ENCODE measurements around the gene ETV3. TPM values are rescaled to one million over a fixed set of nuclear protein-coding genes. Genes with fewer than 3 reads are reported as not detected.
A peak's percentile ranks its signal among the peaks of the same experiment; 100 is the strongest.
"Not testable (repeated sequence)": the region's sequence is repeated elsewhere in the genome, so short reads cannot be mapped to it uniquely, and the experiment has no call there.

The ETV3 gene
- 89.5 TPM for total RNA-seq
- polyA plus RNA-seq, result 1 to 10 TPM; 6.2 to 9.0 (median 8.8) TPM

DNA sequence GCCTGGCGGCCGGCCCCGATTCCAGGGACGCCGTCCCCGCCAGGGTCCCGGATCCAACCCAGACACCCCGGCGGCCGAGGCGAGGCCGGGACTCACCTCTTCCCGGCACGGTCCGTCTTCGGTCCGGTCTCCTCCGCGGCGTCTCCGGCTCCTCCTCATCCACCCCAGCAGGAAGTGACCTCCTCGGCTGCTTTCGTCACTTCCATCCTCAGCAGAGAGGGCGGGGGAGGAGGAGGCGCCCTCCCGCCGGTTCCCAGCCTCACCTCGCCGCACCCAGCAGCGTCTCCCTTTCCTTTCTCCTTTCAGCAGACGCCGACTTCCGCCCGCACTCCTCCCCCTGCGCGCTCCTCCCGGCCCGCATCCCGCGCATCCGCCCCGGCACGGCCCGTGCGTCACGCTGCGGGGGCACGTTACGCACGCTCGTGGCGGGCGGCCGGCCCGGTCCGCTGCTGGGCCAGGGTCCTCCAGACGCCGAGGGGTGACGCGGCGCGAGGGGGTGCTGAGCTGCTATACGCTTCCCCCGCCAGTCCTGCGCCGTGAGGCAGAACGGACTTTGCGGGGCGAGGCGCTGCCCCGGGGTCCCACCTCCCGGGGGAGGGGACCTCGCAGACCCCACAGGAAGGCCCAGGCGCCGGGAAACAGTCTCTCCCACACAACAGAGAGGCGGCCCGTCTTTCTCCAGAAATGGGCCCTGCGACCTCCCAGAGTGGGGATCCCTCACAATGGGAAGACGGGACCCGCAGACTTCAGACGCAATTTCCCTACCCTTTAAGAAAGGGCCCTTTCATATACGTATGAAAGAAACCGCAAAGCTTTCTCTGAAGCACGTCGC lies at the start of gene ETV3:
ETV3 (minus strand) TSS at position 176 of the 832 bp plus-strand sequence. CDS start 2,043 bp downstream, outside the sequence.
- H3K9me3 ChIP-seq (ENCODE audit: control insufficient read depth in 2 of 2, low read length in 2 of 2), result no peaks in the 10 kb centered on the region
- no peaks in the 10 kb centered on the region for H3K27me3 ChIP-seq (ENCODE audit: control insufficient read depth, insufficient read depth, low read length)
- H3K4me3 Mint-ChIP-seq, result peak within 1 kb of the TSS; percentile 88 to 98 (median 96)
- H3K27ac Mint-ChIP-seq, result peak within 1 kb of the TSS; percentile 89 to 97 (median 96)
- peaks cover 23% of the 10 kb centered on the region for H3K36me3 Mint-ChIP-seq
- no peaks in the 10 kb centered on the region for H3K9me3 Mint-ChIP-seq
- H3K4me1 ChIP-seq (ENCODE audit: control insufficient read depth, insufficient read depth, low read length, poor library complexity, severe bottlenecking), result peaks cover 51% of the 10 kb centered on the region
- ATAC-seq (ENCODE audit: low read depth in 2 of 2), result peak; percentile 84 to 88
- H3K36me3 ChIP-seq (ENCODE audit: control insufficient read depth, insufficient read depth, low read length), result peaks cover 17% of the 10 kb centered on the region
- H3K27ac ChIP-seq (ENCODE audit: insufficient read depth, low read length, poor library complexity, severe bottlenecking), result peak within 1 kb of the TSS; percentile 94
- peaks cover 9% of the 10 kb centered on the region for H3K27me3 Mint-ChIP-seq
- H3K4me1 Mint-ChIP-seq, result peaks cover 30 to 61% (median 51%) of the 10 kb centered on the region in 4 donors
- peak; percentile 86 to 94 (median 87) for DNase-seq
- peak within 1 kb of the TSS; percentile 92 for H3K4me3 ChIP-seq (ENCODE audit: low read depth, low read length)

GRCh38 chr1:157186281-157186992 lies 48.2 kb upstream of the ETV3 start:
- no peak for ATAC-seq (ENCODE audit: low read depth in 2 of 2)
- Mint-ChIP-seq H3K27ac (peak overlapping the region in 1 of 3 donors; percentile 18), H3K4me3 (no peak overlapping the region), H3K4me1 (no peaks in the 10 kb centered on the region), H3K36me3 (no peaks in the 10 kb centered on the region), H3K27me3 (peaks cover 15% of the 10 kb centered on the region), H3K9me3 (peaks cover 0 to 3% (median 0%) of the 10 kb centered on the region in 7 donors)
- H3K27me3 ChIP-seq (ENCODE audit: control insufficient read depth, insufficient read depth, low read length), result peaks cover 2% of the 10 kb centered on the region
- no peaks in the 10 kb centered on the region for H3K4me1 ChIP-seq (ENCODE audit: control insufficient read depth, insufficient read depth, low read length, poor library complexity, severe bottlenecking)
- H3K4me3 ChIP-seq (ENCODE audit: low read depth, low read length), result no peak overlapping the region
- no peak for DNase-seq
- no peaks in the 10 kb centered on the region for H3K36me3 ChIP-seq (ENCODE audit: control insufficient read depth, insufficient read depth, low read length)
- H3K9me3 ChIP-seq (ENCODE audit: control insufficient read depth in 2 of 2, low read length in 2 of 2), result no peaks in the 10 kb centered on the region
- H3K27ac ChIP-seq (ENCODE audit: insufficient read depth, low read length, poor library complexity, severe bottlenecking), result no peak overlapping the region

GRCh38 chr1:157183870-157184269 lies 45.7 kb upstream of the ETV3 start:
- Histone ChIP-seq H3K27ac (ENCODE audit: insufficient read depth, low read length, poor library complexity, severe bottlenecking) (no peak overlapping the region), H3K27me3 (ENCODE audit: control insufficient read depth, insufficient read depth, low read length) (peaks cover 2% of the 10 kb centered on the region), H3K4me1 (ENCODE audit: control insufficient read depth, insufficient read depth, low read length, poor library complexity, severe bottlenecking) (no peaks in the 10 kb centered on the region), H3K9me3 (ENCODE audit: control insufficient read depth in 2 of 2, low read length in 2 of 2) (no peaks in the 10 kb centered on the region), H3K36me3 (ENCODE audit: control insufficient read depth, insufficient read depth, low read length) (no peaks in the 10 kb centered on the region), H3K4me3 (ENCODE audit: low read depth, low read length) (no peak overlapping the region)
- no peaks in the 10 kb centered on the region for H3K36me3 Mint-ChIP-seq
- peak overlapping the region in 1 of 3 donors; percentile 11 for H3K27ac Mint-ChIP-seq
- H3K9me3 Mint-ChIP-seq, result peaks cover 0 to 2% (median 0%) of the 10 kb centered on the region in 7 donors
- no peak for ATAC-seq (ENCODE audit: low read depth in 2 of 2)
- no peaks in the 10 kb centered on the region for H3K4me1 Mint-ChIP-seq
- no peak for DNase-seq
- peaks cover 32% of the 10 kb centered on the region for H3K27me3 Mint-ChIP-seq
- H3K4me3 Mint-ChIP-seq, result no peak overlapping the region

GRCh38 chr1:157182371-157182770 lies 44.2 kb upstream of the ETV3 start:
- not testable (repeated sequence) for DNase-seq; H3K36me3 ChIP-seq (ENCODE audit: control insufficient read depth, insufficient read depth, low read length); H3K4me3 ChIP-seq (ENCODE audit: low read depth, low read length); H3K36me3 Mint-ChIP-seq; H3K27ac Mint-ChIP-seq; H3K9me3 Mint-ChIP-seq; H3K4me3 Mint-ChIP-seq; H3K9me3 ChIP-seq (ENCODE audit: control insufficient read depth in 2 of 2, low read length in 2 of 2); ATAC-seq (ENCODE audit: low read depth in 2 of 2); H3K4me1 Mint-ChIP-seq; H3K4me1 ChIP-seq (ENCODE audit: control insufficient read depth, insufficient read depth, low read length, poor library complexity, severe bottlenecking); H3K27me3 ChIP-seq (ENCODE audit: control insufficient read depth, insufficient read depth, low read length); H3K27ac ChIP-seq (ENCODE audit: insufficient read depth, low read length, poor library complexity, severe bottlenecking)
- H3K27me3 Mint-ChIP-seq, result peaks cover 32% of the 10 kb centered on the region

- Mint-ChIP-seq H3K9me3 (peaks cover 0 to 2% (median 0%) of the 10 kb centered on the region in 7 donors), H3K36me3 (no peaks in the 10 kb centered on the region), H3K4me3 (no peak overlapping the region), H3K4me1 (no peaks in the 10 kb centered on the region), H3K27me3 (peaks cover 37% of the 10 kb centered on the region), H3K27ac (no peak overlapping the region)
- Histone ChIP-seq H3K27ac (ENCODE audit: insufficient read depth, low read length, poor library complexity, severe bottlenecking) (no peak overlapping the region), H3K4me3 (ENCODE audit: low read depth, low read length) (no peak overlapping the region), H3K9me3 (ENCODE audit: control insufficient read depth in 2 of 2, low read length in 2 of 2) (no peaks in the 10 kb centered on the region), H3K36me3 (ENCODE audit: control insufficient read depth, insufficient read depth, low read length) (no peaks in the 10 kb centered on the region), H3K4me1 (ENCODE audit: control insufficient read depth, insufficient read depth, low read length, poor library complexity, severe bottlenecking) (no peaks in the 10 kb centered on the region), H3K27me3 (ENCODE audit: control insufficient read depth, insufficient read depth, low read length) (peaks cover 2% of the 10 kb centered on the region)
- ATAC-seq (ENCODE audit: low read depth in 2 of 2) (no peak), DNase-seq (no peak)
These were observed 43.6 kb upstream of the ETV3 start for GRCh38 chr1:157181790-157182189.

- no peaks in the 10 kb centered on the region for H3K9me3 ChIP-seq (ENCODE audit: control insufficient read depth in 2 of 2, low read length in 2 of 2)
- no peaks in the 10 kb centered on the region for H3K4me1 ChIP-seq (ENCODE audit: control insufficient read depth, insufficient read depth, low read length, poor library complexity, severe bottlenecking)
- H3K4me3 ChIP-seq (ENCODE audit: low read depth, low read length), result no peak overlapping the region
- Mint-ChIP-seq H3K27me3 (peaks cover 38% of the 10 kb centered on the region), H3K9me3 (peaks cover 0 to 2% (median 0%) of the 10 kb centered on the region in 7 donors), H3K27ac (no peak overlapping the region), H3K36me3 (no peaks in the 10 kb centered on the region), H3K4me3 (no peak overlapping the region), H3K4me1 (no peaks in the 10 kb centered on the region)
- no peak for DNase-seq
- no peaks in the 10 kb centered on the region for H3K36me3 ChIP-seq (ENCODE audit: control insufficient read depth, insufficient read depth, low read length)
- ATAC-seq (ENCODE audit: low read depth in 2 of 2), result no peak
- peaks cover 2% of the 10 kb centered on the region for H3K27me3 ChIP-seq (ENCODE audit: control insufficient read depth, insufficient read depth, low read length)
- H3K27ac ChIP-seq (ENCODE audit: insufficient read depth, low read length, poor library complexity, severe bottlenecking), result no peak overlapping the region
These were observed 43.1 kb upstream of the ETV3 start for GRCh38 chr1:157181258-157181657.

DNA sequence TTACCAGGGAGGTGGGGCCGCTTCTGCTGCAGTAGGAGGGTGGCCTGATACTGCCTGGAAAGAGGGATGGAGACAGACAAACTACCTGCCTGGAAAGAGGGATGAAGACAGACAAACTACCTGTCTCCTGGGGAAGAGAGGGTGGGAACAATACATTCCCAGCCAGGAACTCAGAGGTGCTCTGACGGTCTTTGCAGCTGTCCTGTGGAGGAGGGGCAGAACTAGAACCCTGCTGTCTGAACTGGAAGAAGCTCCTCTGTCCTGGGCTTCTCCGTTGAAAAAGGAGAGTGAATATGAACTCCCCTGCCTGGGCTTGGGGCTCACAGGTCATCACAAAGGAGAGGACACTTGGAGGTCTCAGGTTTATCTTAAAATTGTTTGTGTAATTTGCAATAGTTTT lies 40.3 kb upstream of the ETV3 start:
- peaks cover 44% of the 10 kb centered on the region for H3K27me3 Mint-ChIP-seq
- Histone ChIP-seq H3K27ac (ENCODE audit: insufficient read depth, low read length, poor library complexity, severe bottlenecking) (no peak overlapping the region), H3K4me1 (ENCODE audit: control insufficient read depth, insufficient read depth, low read length, poor library complexity, severe bottlenecking) (no peaks in the 10 kb centered on the region), H3K27me3 (ENCODE audit: control insufficient read depth, insufficient read depth, low read length) (peaks cover 2% of the 10 kb centered on the region), H3K9me3 (ENCODE audit: control insufficient read depth in 2 of 2, low read length in 2 of 2) (no peaks in the 10 kb centered on the region), H3K36me3 (ENCODE audit: control insufficient read depth, insufficient read depth, low read length) (no peaks in the 10 kb centered on the region), H3K4me3 (ENCODE audit: low read depth, low read length) (no peak overlapping the region)
- ATAC-seq (ENCODE audit: low read depth in 2 of 2), result no peak
- H3K9me3 Mint-ChIP-seq, result peaks cover 0 to 2% (median 0%) of the 10 kb centered on the region in 7 donors
- no peak overlapping the region for H3K4me3 Mint-ChIP-seq
- H3K4me1 Mint-ChIP-seq, result no peaks in the 10 kb centered on the region
- H3K36me3 Mint-ChIP-seq, result no peaks in the 10 kb centered on the region
- no peak for DNase-seq
- no peak overlapping the region for H3K27ac Mint-ChIP-seq
